Measurements from ENCODE around the gene MACROH2A1. TPM values are rescaled to one million over a fixed set of nuclear protein-coding genes. Genes with fewer than 3 reads are reported as not detected.

The MACROH2A1 gene
- total and polyA plus RNA-seq, 9 of the 15 experiments (the other 6 are each of a cell fraction or from before 2014, with no cell fraction given) = 44.9 to 289 (median 193) TPM

DNA sequence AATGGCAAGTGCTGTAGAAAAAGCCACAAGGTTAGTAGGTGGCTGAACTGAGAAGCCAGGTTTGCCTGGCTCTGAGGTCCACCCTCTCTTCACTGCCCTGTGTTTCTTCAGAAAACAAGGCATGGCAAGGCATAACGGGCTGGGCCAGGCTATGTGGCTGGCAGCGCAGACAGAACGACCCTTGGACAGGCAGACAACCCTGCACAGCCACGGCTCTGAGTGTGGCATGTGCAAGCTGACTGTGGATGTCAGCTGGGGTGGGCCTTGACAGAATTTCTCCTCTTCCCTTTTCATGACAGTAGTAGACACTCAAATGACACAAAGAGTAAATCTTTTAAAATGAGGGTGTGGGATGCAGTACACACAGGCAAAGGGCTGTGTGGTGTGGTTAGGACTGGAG is 81.7 kb downstream of the MACROH2A1 start:
- ChIA-PET CTCF (ENCODE audit: low intra/inter-chr PET ratio) (no interaction called here), POLR2A (interaction anchor here (1.2 kb wide), 1 partner anchor 8 kb away, joined by 4 read pairs; no protein-coding TSS in a partner anchor)
- no TSS peak for BruUV-seq (replicated peaks)
- Histone ChIP-seq H3K79me2 (ENCODE audit: control insufficient read depth, insufficient read depth, low read length) (no peaks in the 10 kb centered on the region), H3K27me3 (ENCODE audit: control insufficient read depth in 2 of 2, insufficient read depth in 2 of 2, low read length in 2 of 2) (no peaks in the 10 kb centered on the region), H2AFZ (ENCODE audit: low read depth, low read length) (no peak overlapping the region), H3K27ac (ENCODE audit: extremely low read depth, low read depth, low read length) (no peak overlapping the region), H3K4me3 (no peak overlapping the region), H3K9me3 (replicated peaks; ENCODE audit: control insufficient read depth, insufficient read depth, low read depth, low read length) (no peaks in the 10 kb centered on the region), H3K36me3 (ENCODE audit: control insufficient read depth, insufficient read depth, low read length) (no peaks in the 10 kb centered on the region), H3K4me2 (ENCODE audit: insufficient read depth, low read length) (no peak overlapping the region), H4K20me1 (replicated peaks; ENCODE audit: control insufficient read depth, insufficient read depth, low read length) (no peaks in the 10 kb centered on the region; the same call in 1 of the 2 replicates), H3K9ac (ENCODE audit: insufficient read depth in 1 of 2, low read depth in 2 of 2, low read length in 2 of 2) (no peak overlapping the region), H3K4me1 (replicated peaks in 1 of 2; ENCODE audit: control insufficient read depth in 2 of 2, insufficient read depth in 2 of 2, low read length in 2 of 2) (peaks cover 3 to 6% of the 10 kb centered on the region in 2 experiments), H3K9me1 (ENCODE audit: control insufficient read depth, insufficient read depth, low read length) (no peaks in the 10 kb centered on the region)
- TF ChIP-seq RBM34 (IDR thresholded peaks at IDR 0.05; ENCODE audit: borderline replicate concordance, insufficient read depth, low read length) = no peak
- no peak for TF ChIP-seq ZHX1 (conservative IDR thresholded peaks at IDR 0.05; ENCODE audit: low read length)
- no peak for TF ChIP-seq ZNF175 (CRISPR knock-in tag; IDR thresholded peaks at IDR 0.05; ENCODE audit: low read depth)
- TF ChIP-seq NFIC (IDR thresholded peaks at IDR 0.05) = no peak
- TF ChIP-seq TCFL5 (CRISPR knock-in tag; conservative IDR thresholded peaks at IDR 0.05) = no peak
- TF ChIP-seq, protein P1, sequence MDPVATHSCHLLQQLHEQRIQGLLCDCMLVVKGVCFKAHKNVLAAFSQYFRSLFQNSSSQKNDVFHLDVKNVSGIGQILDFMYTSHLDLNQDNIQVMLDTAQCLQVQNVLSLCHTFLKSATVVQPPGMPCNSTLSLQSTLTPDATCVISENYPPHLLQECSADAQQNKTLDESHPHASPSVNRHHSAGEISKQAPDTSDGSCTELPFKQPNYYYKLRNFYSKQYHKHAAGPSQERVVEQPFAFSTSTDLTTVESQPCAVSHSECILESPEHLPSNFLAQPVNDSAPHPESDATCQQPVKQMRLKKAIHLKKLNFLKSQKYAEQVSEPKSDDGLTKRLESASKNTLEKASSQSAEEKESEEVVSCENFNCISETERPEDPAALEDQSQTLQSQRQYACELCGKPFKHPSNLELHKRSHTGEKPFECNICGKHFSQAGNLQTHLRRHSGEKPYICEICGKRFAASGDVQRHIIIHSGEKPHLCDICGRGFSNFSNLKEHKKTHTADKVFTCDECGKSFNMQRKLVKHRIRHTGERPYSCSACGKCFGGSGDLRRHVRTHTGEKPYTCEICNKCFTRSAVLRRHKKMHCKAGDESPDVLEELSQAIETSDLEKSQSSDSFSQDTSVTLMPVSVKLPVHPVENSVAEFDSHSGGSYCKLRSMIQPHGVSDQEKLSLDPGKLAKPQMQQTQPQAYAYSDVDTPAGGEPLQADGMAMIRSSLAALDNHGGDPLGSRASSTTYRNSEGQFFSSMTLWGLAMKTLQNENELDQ (CRISPR knock-in tag; IDR thresholded peaks at IDR 0.05; ENCODE audit: borderline replicate concordance) = no peak
- TF ChIP-seq ZNF695 (CRISPR knock-in tag; IDR thresholded peaks at IDR 0.05) = no peak
- no peak for TF ChIP-seq PRPF4 (IDR thresholded peaks at IDR 0.05; ENCODE audit: insufficient read depth, low read depth, low read length, poor library complexity, severe bottlenecking)
- TF ChIP-seq FIP1L1 (IDR thresholded peaks at IDR 0.05; ENCODE audit: low read depth, low read length, poor library complexity, severe bottlenecking) = no peak
- TF ChIP-seq PHF20 (IDR thresholded peaks at IDR 0.05; ENCODE audit: partially characterized antibody) = no peak
- no peak for TF ChIP-seq ZBTB11 (CRISPR knock-in tag; IDR thresholded peaks at IDR 0.05)
- no peak for TF ChIP-seq ZNF121 (CRISPR knock-in tag; conservative IDR thresholded peaks at IDR 0.05)
- TF ChIP-seq PURB (CRISPR knock-in tag; IDR thresholded peaks at IDR 0.05; ENCODE audit: low read depth) = no peak
- no peak for ATAC-seq
- 8% methylated on average over 4 of the region's 4 CpGs for WGBS (ENCODE audit: insufficient coverage, low coverage, missing lambda C conversion rate)
- in situ Hi-C loops (cut with MboI) = no loop called here
- no peak for DNase-seq (ENCODE audit: extremely low read depth in 1 of 4, low spot score in 3 of 4)
- intact Hi-C loops (cut with micrococcal nuclease) = no loop called here
- FAIRE-seq = no peak

Data from K562 (cell line).